HTERT RPE-1 (cell line): ENCODE measurements around the gene ADA.

Experiments
- in situ Hi-C: fragments of 300-500 bp; cut with MboI; formaldehyde crosslinking; loops from 4 replicates; pipeline ENCODE4 v1.14.3; 2020; ENCODE audit warnings: low sequenced_read_pairs

ADA gene

GRCh38 chr20:44646023-44646640 is 5.4 kb downstream of the ADA start:
- in situ Hi-C loops = no loop called here

GRCh38 chr20:44644667-44645131 is 6.8 kb downstream of the ADA start:
- in situ Hi-C loops = no loop called here

DNA sequence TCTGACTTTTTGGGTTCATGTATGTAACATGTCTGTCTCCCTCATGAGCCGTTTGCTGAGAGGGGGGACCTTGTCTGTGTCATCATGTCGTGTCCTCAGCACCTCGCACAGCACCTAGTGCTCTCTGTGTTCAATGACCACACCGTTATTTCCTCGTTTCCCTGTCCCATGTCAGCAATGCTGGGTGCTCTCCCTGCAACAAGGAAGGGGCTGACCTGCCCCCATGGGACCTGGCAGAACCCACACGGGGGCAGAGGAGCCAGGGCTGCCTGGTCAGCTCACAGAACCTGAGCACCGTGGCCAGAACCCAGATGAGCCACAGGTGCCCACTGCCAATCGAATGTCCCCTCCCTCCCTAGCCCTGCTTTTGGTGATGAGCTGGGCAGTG is 7.3 kb downstream of the ADA start:
- in situ Hi-C loops = no loop called here

GRCh38 chr20:44643596-44644229 is 7.8 kb downstream of the ADA start:
- in situ Hi-C loops = no loop called here

DNA sequence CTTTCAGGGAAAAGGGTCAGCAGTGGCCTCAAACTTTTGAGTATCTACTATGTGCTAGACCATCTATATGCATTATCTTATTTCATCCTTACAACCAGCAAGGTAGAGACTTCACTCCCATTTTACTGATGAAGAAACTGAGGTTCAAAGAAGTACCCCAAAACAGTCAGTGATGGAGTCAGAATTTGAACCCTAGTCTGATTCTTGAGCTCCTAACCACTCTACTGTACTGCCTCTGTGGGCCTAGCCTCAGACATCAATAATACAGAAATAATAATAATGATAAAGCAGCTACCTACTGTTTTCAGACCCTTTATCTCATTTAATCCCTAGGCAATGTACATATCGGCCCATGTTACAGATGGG is 8.4 kb downstream of the ADA start:
- in situ Hi-C loops = no loop called here

DNA sequence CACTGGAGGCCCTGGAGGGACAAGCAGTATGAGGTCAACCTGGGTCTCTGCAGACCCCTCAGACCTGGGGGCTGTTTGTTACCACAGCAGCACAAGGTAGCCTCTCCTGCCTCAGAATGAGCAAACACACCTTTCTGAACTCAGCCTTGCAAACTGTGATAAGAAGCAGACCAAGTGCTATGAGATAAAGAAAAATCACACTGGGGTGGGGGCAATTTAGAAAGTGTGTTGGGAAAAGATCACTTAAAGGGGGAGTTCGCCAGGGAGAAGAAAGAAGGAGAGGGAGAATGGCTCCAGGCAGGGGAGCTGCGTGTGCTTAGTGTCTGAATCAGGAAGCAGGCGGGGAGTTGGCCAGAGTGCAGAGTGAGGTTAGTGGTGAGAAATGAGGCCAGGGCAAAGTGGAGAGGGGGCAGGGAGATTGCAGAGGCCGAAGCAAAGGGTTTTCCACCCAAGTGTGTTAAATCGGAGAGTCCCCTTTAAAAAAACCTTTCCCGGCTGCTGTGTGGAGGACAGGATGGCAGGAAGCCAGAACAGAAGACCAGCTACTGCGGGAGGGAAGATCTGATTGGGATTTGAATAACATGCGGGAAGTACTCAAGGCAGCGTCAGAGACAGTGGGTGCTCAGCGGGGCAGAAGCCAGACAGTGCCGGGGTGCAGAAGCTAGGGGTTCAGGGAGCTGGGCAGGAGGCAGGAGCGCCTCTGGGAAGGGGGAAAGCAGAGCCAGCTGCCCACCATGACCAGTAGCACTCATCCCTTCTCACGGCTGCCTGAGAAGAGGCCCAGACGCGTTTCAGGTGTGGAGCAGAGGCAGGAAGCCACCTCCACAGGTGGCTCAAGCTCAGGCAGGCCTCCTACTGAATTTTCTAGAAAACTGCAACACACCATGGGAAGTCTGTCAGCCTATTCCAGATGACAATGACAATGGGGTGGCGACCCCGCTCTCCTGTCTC is 9.0 kb downstream of the ADA start:
- in situ Hi-C loops = no loop called here

DNA sequence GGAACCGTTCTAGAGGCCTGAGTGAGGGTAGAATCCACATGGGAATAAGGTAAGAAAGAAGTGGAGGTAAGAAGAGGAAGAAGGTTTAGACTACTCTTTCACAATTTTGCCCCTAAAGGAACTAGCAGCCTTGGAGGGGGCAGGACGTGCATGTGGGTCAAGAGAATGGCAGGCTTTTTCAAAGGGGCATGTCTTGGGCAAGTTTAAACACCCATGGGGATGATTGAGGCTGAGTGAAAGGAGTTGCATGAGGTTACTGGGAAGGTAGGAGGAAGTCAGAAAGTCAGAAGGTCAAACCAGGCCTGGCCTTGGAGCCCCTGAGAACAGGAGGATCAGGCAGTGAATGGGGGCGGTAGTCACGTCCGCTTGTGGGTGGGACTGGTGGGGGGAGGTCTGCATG is 10.2 kb downstream of the ADA start:
- in situ Hi-C loops = no loop called here

DNA sequence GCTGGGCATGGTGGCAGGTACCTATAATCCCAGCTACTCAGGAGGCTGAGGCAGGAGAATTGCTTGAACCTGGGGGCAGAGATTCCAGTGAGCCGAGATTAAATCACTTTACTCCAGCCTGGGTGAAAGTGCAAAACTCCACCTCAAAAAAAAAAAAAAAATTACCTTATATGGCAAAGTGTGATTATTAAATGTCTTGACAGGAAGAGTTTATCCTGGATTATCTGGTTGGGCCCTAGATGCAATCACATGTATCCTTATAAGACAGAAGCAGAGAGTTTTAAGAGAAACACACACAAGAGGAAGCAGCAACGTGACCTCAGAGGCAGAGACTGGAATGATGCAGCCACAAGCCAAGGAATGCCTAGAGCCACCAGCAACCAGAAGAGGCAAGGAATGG is 11.0 kb downstream of the ADA start:
- in situ Hi-C loops = no loop called here

GRCh38 chr20:44637522-44638372 is 13.8 kb downstream of the ADA start:
- in situ Hi-C loops = no loop called here

- in situ Hi-C loops = no loop called here
Observed at GRCh38 chr20:44637042-44637441, 14.5 kb downstream of the ADA start.

- in situ Hi-C loops = no loop called here
Observed at GRCh38 chr20:44635877-44636276, 15.6 kb downstream of the ADA start.

GRCh38 chr20:44633872-44634600 is 17.5 kb downstream of the ADA start:
- in situ Hi-C loops = no loop called here

DNA sequence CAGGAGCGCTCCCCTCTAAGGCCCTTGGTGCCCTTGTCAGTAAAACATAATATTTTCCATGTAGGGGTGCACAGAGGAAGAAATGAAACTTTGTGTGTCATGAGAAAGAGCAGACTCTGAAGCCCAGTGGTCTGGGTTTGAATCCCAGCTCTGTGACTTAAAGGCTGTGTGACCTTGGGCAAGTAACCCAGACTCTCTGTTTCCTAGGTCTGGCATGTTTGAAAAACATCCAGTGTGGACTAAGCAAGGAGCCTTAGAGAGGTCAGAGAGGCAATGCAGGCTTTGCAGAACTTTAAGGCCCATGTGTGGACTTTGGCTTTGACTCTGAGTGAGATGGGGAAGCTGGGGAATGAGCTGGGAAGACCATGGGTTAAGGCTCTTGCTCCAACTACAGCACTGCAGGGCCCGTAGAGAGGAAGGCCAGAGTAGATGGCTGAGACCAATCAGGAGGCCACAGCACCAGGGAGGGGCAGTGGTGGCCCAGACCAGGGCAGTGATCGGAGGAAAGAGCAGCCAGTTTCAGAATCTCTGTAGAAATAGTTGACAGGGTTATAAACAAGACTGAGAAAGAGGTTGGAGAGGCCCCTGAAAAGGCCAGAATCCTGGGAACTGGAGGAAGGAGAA is 18.2 kb downstream of the ADA start:
- in situ Hi-C loops = no loop called here

DNA sequence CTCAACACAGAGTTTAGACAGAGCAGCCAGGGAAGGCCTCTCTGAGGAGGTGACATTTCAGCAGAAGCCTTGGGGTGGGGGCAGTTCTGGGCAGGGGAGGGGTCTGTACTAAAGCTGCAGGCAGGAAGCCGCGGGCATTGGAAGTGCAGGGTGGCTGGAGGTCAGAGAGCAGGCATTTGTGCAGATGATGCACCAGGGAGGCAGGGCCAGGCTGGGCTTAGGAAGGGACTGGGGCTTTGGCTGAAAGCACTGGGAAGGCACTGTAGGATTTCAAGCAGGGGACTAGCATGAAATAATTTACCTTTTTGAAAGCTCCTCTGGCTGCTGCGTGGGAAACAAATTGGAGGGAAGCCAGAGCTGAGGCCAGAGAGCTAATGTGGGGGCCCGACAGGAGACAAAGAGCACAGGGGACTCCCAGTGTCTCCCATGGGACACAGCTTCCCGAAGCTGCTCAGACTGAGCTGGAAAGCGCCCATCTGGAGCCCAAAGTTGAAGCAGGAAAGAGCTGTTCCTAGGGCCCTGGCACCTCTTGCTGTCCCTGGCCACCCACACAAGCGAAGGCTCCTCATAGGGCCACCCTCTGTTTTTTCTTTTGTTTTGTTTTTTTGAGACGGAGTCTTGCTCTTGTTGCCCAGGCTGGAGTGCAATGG is 19.3 kb downstream of the ADA start:
- in situ Hi-C loops = no loop called here

DNA sequence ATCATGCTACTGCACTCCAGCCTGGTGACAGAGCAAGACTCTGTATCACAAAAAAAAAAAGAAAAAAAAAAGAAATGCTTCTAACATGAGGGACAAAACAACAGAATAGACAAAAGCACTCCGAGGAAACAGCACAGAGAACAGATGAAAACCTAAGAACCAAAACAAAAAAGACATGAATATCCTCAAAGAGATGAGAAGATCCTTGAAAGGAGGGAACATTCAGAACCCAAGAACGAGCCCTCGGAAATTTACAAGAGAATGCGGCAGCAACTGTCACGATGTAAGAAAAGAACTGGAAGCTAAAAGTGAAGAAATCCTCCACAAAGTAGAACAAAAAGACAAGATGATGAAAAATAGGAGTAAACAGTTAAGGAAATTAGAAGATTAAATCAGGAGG is 21.2 kb downstream of the ADA start:
- in situ Hi-C loops = no loop called here

DNA sequence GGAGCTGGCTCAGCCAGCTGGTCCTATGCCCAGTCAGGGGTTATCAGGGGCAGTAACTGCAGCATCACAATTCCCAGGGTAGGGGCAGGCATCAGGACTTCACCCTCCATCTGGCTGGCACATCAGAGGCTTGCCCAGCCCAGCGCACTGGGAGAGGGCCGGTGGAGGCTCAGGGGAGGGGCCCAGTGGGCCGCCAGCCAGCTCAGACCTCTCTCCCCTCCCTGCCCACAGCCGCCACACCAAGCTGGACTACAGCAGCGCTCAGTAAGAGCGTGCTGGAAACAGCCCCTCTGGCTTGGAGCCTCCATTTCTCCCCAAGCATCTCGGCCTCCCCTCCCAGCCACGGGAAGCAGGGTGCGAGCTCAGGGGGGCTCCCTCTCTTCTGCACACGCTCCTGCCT is 22.0 kb downstream of the ADA start:
- in situ Hi-C loops = no loop called here

GRCh38 chr20:44629017-44629385 is 22.5 kb downstream of the ADA start:
- in situ Hi-C loops = no loop called here

DNA sequence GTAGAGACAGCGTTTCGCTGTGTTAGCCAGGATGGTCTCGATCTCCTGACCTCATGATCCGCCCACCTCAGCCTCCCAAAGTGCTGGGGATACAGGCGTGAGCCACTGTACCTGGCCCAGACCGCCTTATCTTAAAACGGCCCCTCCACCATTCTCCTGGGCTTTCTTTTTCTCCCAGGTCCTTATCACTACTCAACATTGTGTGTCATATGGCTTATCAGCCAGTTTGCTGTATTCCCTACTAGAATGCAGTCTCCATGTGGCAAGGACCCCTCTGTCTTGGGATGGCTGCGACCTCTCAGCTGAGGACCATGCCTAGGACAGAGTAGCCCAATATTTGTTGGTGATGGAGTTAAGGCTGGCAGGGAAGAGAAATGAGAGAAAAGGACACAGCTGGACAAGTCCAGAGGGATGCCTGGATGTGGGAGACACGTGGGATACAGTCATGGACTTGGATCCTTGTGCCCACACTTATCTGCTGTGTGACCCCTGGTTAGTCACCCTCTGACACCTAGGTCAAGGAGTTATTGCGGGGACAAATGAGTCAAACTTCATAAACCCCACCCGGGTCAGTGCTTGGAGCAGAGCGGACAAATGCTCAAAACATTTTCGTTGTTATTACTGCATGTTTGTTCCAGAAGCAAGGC is 24.0 kb downstream of the ADA start:
- in situ Hi-C loops = no loop called here

DNA sequence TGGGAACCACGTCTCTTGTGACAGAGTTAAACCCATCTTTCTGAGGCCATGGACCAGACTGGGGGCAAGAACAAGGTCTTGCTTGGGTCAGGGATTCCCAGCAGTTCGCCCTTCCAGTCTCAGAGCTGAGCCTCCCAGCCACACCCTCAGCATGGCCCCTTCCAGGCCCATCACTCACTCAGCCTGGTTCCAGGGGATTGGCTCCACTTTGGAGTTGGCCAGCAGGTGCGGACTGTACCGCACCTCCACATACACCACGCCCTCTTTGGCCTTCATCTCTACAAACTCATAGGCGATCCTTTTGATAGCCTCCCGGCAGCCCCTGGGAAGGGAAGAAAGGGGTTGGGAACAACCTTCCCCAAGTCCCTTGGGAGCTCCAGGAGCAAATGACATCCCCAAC is 25.2 kb downstream of the ADA start:
- in situ Hi-C loops = no loop called here
